ENCODE results near the gene GADL1.
A peak's percentile ranks its signal among the peaks of the same experiment; 100 is the strongest.

The GADL1 gene

GRCh38 chr3:30756218-30756617 is 138.2 kb downstream of the GADL1 start:
- DNase-seq (ENCODE audit: low read depth): no peak

GRCh38 chr3:30754426-30754825 is 140.0 kb downstream of the GADL1 start:
- no peak for DNase-seq (ENCODE audit: low read depth)

- no peak for DNase-seq (ENCODE audit: low read depth)
Observed at GRCh38 chr3:30753766-30754165, 140.7 kb downstream of the GADL1 start.

GRCh38 chr3:30752970-30753369 is 141.5 kb downstream of the GADL1 start:
- peak; percentile 49 for DNase-seq (ENCODE audit: low read depth)

- no peak for DNase-seq (ENCODE audit: low read depth)
Observed at GRCh38 chr3:30752491-30752890, 142.0 kb downstream of the GADL1 start.

- DNase-seq (ENCODE audit: low read depth): peak; percentile 34
Observed at GRCh38 chr3:30751610-30752299, 142.7 kb downstream of the GADL1 start.

GRCh38 chr3:30750967-30751366 is 143.5 kb downstream of the GADL1 start:
- no peak for DNase-seq (ENCODE audit: low read depth)

- no peak for DNase-seq (ENCODE audit: low read depth)
Observed at GRCh38 chr3:30749230-30749629, 145.2 kb downstream of the GADL1 start.

- DNase-seq (ENCODE audit: low read depth): peak; percentile 74
Observed at GRCh38 chr3:30747771-30748281, 146.6 kb downstream of the GADL1 start.

- no peak for DNase-seq (ENCODE audit: low read depth)
Observed at GRCh38 chr3:30743641-30744317, 150.7 kb downstream of the GADL1 start.

- DNase-seq (ENCODE audit: low read depth): no peak
Observed at GRCh38 chr3:30742796-30743619, 151.5 kb downstream of the GADL1 start.

- DNase-seq (ENCODE audit: low read depth): no peak
Observed at GRCh38 chr3:30741889-30742288, 152.6 kb downstream of the GADL1 start.

- no peak for DNase-seq (ENCODE audit: low read depth)
Observed at GRCh38 chr3:30738605-30739004, 155.9 kb downstream of the GADL1 start.

GRCh38 chr3:30737743-30738499 is 156.5 kb downstream of the GADL1 start:
- DNase-seq (ENCODE audit: low read depth): no peak

GRCh38 chr3:30733696-30734095 is 160.8 kb downstream of the GADL1 start:
- no peak for DNase-seq (ENCODE audit: low read depth)

GRCh38 chr3:30733209-30733608 is 161.3 kb downstream of the GADL1 start:
- DNase-seq (ENCODE audit: low read depth): no peak

- no peak for DNase-seq (ENCODE audit: low read depth)
Observed at GRCh38 chr3:30730967-30731366, 163.5 kb downstream of the GADL1 start.

GRCh38 chr3:30729936-30730335 is 164.5 kb downstream of the GADL1 start:
- no peak for DNase-seq (ENCODE audit: low read depth)

GRCh38 chr3:30729512-30729911 is 164.9 kb downstream of the GADL1 start:
- DNase-seq (ENCODE audit: low read depth): no peak

- DNase-seq (ENCODE audit: low read depth): no peak
Observed at GRCh38 chr3:30728143-30728542, 166.3 kb downstream of the GADL1 start.

- no peak for DNase-seq (ENCODE audit: low read depth)
Observed at GRCh38 chr3:30724863-30725262, 169.6 kb downstream of the GADL1 start.

- DNase-seq (ENCODE audit: low read depth): no peak
Observed at GRCh38 chr3:30723211-30723610, 171.2 kb downstream of the GADL1 start.
